IMR-90 (cell line): Measurements from ENCODE around the gene R3HDM2. TPM values are rescaled to one million over a fixed set of nuclear protein-coding genes. Genes with fewer than 3 reads are reported as not detected.

ENCODE experiments used
- ATAC-seq: fragments of 200-7000 bp; cut with Tn5 transposase; 2 replicates; pipeline ENCODE4 v1.9.1; 2020; ENCODE audit warnings: low read depth, mild to moderate bottlenecking, moderate library complexity
- BruUV-seq: library from RNA; stranded (reverse); fragments of 400-500 nt; replicated peaks from 2 replicates; lab custom pipeline; 2021; lab: Mats Ljungman, UMichigan
- CTCF ChIA-PET: fragments of 300-600 bp; formaldehyde crosslinking; extraction: SDS; loops from one replicate; lab custom pipeline; 2021; ENCODE audit warnings: antibody characterized with exemption; lab: Yijun Ruan, JAX
- POLR2A ChIA-PET: fragments of 300-600 bp; sonication (Branson Sonifier 250); formaldehyde crosslinking; loops from one replicate; lab custom pipeline; 2022; ENCODE audit warnings: antibody characterized with exemption; ENCODE audit not compliant: unreplicated experiment; lab: Charles Lee
- DNase-seq: peaks from one replicate; pipeline ENCODE4 v3.0.0; 2013
- H2AFZ ChIP-seq: replicated peaks from 2 replicates; pipeline ENCODE3; 2013; ENCODE audit warnings: low read length, mild to moderate bottlenecking; ENCODE audit not compliant: poor library complexity
- H2AK5ac ChIP-seq: 2 replicates; pipeline ENCODE4 v1.6.1; 2013; ENCODE audit warnings: low read depth, low read length, inconsistent platforms
- H2AK9ac ChIP-seq: replicated peaks from 2 replicates; pipeline ENCODE3; 2013; ENCODE audit warnings: mild to moderate bottlenecking, low read depth, low read length, moderate library complexity; ENCODE audit not compliant: poor library complexity
- H2BK120ac ChIP-seq: 2 replicates; pipeline ENCODE4 v1.6.1; 2013; ENCODE audit warnings: low read depth, low read length, inconsistent platforms
- H2BK15ac ChIP-seq: 3 replicates; pipeline ENCODE4 v1.6.1; 2013; ENCODE audit warnings: low read depth, low read length, inconsistent platforms
- H2BK20ac ChIP-seq: 2 replicates; pipeline ENCODE4 v1.6.1; 2013; ENCODE audit warnings: low read depth, mild to moderate bottlenecking, inconsistent platforms, low read length, moderate library complexity
- H2BK5ac ChIP-seq: 2 replicates; pipeline ENCODE4 v1.6.1; 2013; ENCODE audit warnings: mild to moderate bottlenecking, low read depth, low read length, inconsistent platforms; ENCODE audit not compliant: poor library complexity, severe bottlenecking
- H3K14ac ChIP-seq: replicated peaks from 2 replicates; pipeline ENCODE4 v1.6.1; 2013; ENCODE audit warnings: low read depth, low read length, inconsistent platforms
- H3K18ac ChIP-seq: 2 replicates; pipeline ENCODE4 v1.6.1; 2013; ENCODE audit warnings: low read depth, low read length, control low read depth
- H3K23ac ChIP-seq: 2 replicates; pipeline ENCODE4 v1.6.1; 2013; ENCODE audit warnings: low read depth, low read length, inconsistent platforms
- H3K27ac ChIP-seq: 2 replicates; pipeline ENCODE4 v1.5.1; 2013; ENCODE audit warnings: mild to moderate bottlenecking, control low read depth, low read length; ENCODE audit not compliant: insufficient read depth
- H3K27me3 ChIP-seq: 2 replicates; pipeline ENCODE4 v1.6.1; 2013; ENCODE audit warnings: low read length; ENCODE audit not compliant: control insufficient read depth, insufficient read depth
- H3K36me3 ChIP-seq: 2 replicates; pipeline ENCODE4 v1.6.1; 2013; ENCODE audit warnings: low read length, mixed read lengths; ENCODE audit not compliant: control insufficient read depth, insufficient read depth
- H3K4ac ChIP-seq: 2 replicates; pipeline ENCODE4 v1.6.1; 2013; ENCODE audit warnings: low read depth, low read length, inconsistent platforms
- H3K4me1 ChIP-seq: 2 replicates; pipeline ENCODE4 v1.6.1; 2013; ENCODE audit warnings: low read length, mixed read lengths; ENCODE audit not compliant: control insufficient read depth, insufficient read depth
- H3K4me2 ChIP-seq: 2 replicates; pipeline ENCODE4 v1.6.1; 2013; ENCODE audit warnings: low read depth, mild to moderate bottlenecking, control low read depth, low read length, moderate library complexity
- H3K4me3 ChIP-seq: 2 replicates; pipeline ENCODE4 v1.5.1; 2013; ENCODE audit warnings: low read depth, mild to moderate bottlenecking, control low read depth, low read length, moderate library complexity; ENCODE audit not compliant: insufficient read depth
- H3K56ac ChIP-seq: 2 replicates; pipeline ENCODE4 v1.6.1; 2013; ENCODE audit warnings: low read length, inconsistent platforms; ENCODE audit not compliant: insufficient read depth; ENCODE audit errors: extremely low read depth
- H3K79me1 ChIP-seq, 2 experiments: 2 replicates each; pipeline ENCODE4 v1.6.1; 2013; ENCODE audit warnings: low read length in 2 of 2, inconsistent platforms in 1 of 2, low read depth in 1 of 2
- H3K9ac ChIP-seq: 2 replicates; pipeline ENCODE4 v1.6.1; 2013; ENCODE audit warnings: low read depth, low read length, control low read depth
- H3K9me1 ChIP-seq: 2 replicates; pipeline ENCODE4 v1.6.1; 2013; ENCODE audit warnings: low read length, inconsistent platforms; ENCODE audit not compliant: insufficient read depth
- H3K9me3 ChIP-seq: 2 replicates; pipeline ENCODE4 v1.6.1; 2013; ENCODE audit warnings: low read length; ENCODE audit not compliant: control insufficient read depth, insufficient read depth
- H4K20me1 ChIP-seq: 2 replicates; pipeline ENCODE4 v1.6.1; 2013; ENCODE audit warnings: low read length, inconsistent platforms; ENCODE audit not compliant: insufficient read depth
- H4K5ac ChIP-seq: 2 replicates; pipeline ENCODE4 v1.6.1; 2013; ENCODE audit warnings: mild to moderate bottlenecking, low read depth, low read length, control low read depth
- H4K8ac ChIP-seq, 2 experiments: 2 replicates each; pipeline ENCODE4 v1.6.1; 2013; ENCODE audit warnings: low read depth in 2 of 2, low read length in 2 of 2, control low read depth in 1 of 2, inconsistent platforms in 1 of 2
- H4K91ac ChIP-seq: 2 replicates; pipeline ENCODE4 v1.6.1; 2013; ENCODE audit warnings: low read depth, low read length, inconsistent platforms; ENCODE audit not compliant: insufficient read depth
- BHLHE40 ChIP-seq: fragments of 150-350 bp; IDR thresholded peaks from 2 replicates; pipeline ENCODE4 v1.6.1; 2016; ENCODE audit warnings: mild to moderate bottlenecking, low read depth, low read length
- CHD1 ChIP-seq: IDR thresholded peaks from 2 replicates; pipeline ENCODE4 v1.6.1; 2012; ENCODE audit warnings: low read depth, low read length, improper control_type of control experiment
- ELK1 ChIP-seq: fragments of 150-350 bp; IDR thresholded peaks from 2 replicates; pipeline ENCODE4 v1.6.1; 2016; ENCODE audit warnings: low read depth, mild to moderate bottlenecking, low read length, moderate library complexity, borderline replicate concordance
- FOS ChIP-seq: fragments of 150-350 bp; IDR thresholded peaks from 2 replicates; pipeline ENCODE4 v1.6.1; 2016; ENCODE audit warnings: low read depth, low read length
- MAFK ChIP-seq: IDR thresholded peaks from 2 replicates; pipeline ENCODE4 v1.6.1; 2012; ENCODE audit warnings: low read depth, low read length, improper control_type of control experiment
- NFE2L2 ChIP-seq: fragments of 150-350 bp; IDR thresholded peaks from 2 replicates; pipeline ENCODE4 v1.6.1; 2016; ENCODE audit warnings: low read depth, mild to moderate bottlenecking, low read length
- POLR2A ChIP-seq: IDR thresholded peaks from 2 replicates; pipeline ENCODE4 v1.6.1; 2012; ENCODE audit warnings: mild to moderate bottlenecking, low read depth, low read length
- RAD21 ChIP-seq: IDR thresholded peaks from 2 replicates; pipeline ENCODE4 v1.6.1; 2012; ENCODE audit warnings: low read length, improper control_type of control experiment
- WGBS, 2 experiments: methylation state at CpG; one replicate each; pipeline versions ENCODE4 v1.1.5 to v1.1.7; 2013; ENCODE audit warnings: missing lambda C conversion rate in 2 of 2; ENCODE audit not compliant: insufficient read length in 1 of 2; ENCODE audit errors: extremely low coverage in 2 of 2; 5-methylcytosine and 5-hydroxymethylcytosine counted together
- dilution Hi-C: fragments of 300-500 bp; cut with HindIII; formaldehyde crosslinking; loops from one replicate; pipeline ENCODE4 v1.14.3; 2018; ENCODE audit warnings: low sequenced_read_pairs; ENCODE audit not compliant: unreplicated experiment
- in situ Hi-C: fragments of 300-500 bp; cut with MboI; formaldehyde crosslinking; loops from 3 replicates; pipeline ENCODE4 v1.14.3; 2019; ENCODE audit warnings: low sequenced_read_pairs, inconsistent platforms, mixed read lengths
- intact Hi-C: fragments of 100-400 bp; cut with micrococcal nuclease; formaldehyde crosslinking; loops from 2 replicates; pipeline ENCODE4 v1.10.0; 2022
- polyA plus RNA-seq, 3 experiments: library from polyadenylated mRNA; depleted of rRNA; stranded (reverse); fragments of >200 nt; gene quantifications; 2 replicates each; pipeline ENCODE4 v1.2.3, GENCODE V29; 2012; ENCODE audit warnings: low replicate concordance in 1 of 3
- total RNA-seq: library from RNA; depleted of rRNA; stranded (reverse); fragments of >200 nt; gene quantifications from 2 replicates; pipeline ENCODE4 v1.2.3, GENCODE V29; 2012
- TF ChIP-seq, protein P1 (sequence below): fragments of 150-350 bp; IDR thresholded peaks from 2 replicates; pipeline ENCODE4 v1.6.1; 2017; ENCODE audit warnings: mild to moderate bottlenecking, antibody characterized with exemption, low read length, low read depth

R3HDM2 gene
- total and polyA plus RNA-seq, 2 of the 4 experiments (the other 2 are of a cell fraction) = 7.5 to 28.4 TPM

DNA sequence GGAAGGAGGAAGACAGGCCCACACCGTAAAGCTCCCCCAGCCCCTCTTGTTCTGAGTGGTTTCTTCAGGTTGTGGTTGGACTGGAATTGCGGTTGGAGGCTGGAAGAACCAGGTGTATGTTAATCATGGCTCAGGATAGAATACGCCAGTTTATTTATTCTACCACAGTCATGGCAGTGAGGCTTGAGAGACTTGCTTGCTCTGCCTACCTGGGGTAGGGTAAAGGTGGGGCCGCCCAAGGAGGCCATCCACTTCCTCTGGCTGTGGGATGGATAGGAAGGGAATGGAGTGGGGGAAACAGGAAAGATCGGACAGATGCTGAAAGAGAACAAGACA, 193.3 kb downstream of the R3HDM2 start:
- Histone ChIP-seq H3K56ac (no peak overlapping the region), H2BK120ac (no peak overlapping the region), H3K4me1 (peaks cover 12% of the 10 kb centered on the region)

More for the DNA sequence above, 193.3 kb downstream of the R3HDM2 start:
- DNase-seq (no peak), ATAC-seq (no peak)
- WGBS, 2 experiments = no CpG with 5 or more reads among the region's 5 CpGs
- peaks cover 6% of the 10 kb centered on the region; the same call in 1 of the 2 replicates for H3K27me3 ChIP-seq
- H2BK15ac ChIP-seq = no peak overlapping the region
- H3K4me2 ChIP-seq = no peak overlapping the region
- peak overlapping the region; percentile 11 for H2AK9ac ChIP-seq
- POLR2A ChIA-PET = no interaction called here
- CTCF ChIA-PET = no interaction called here
- no peak overlapping the region for H2AK5ac ChIP-seq
- H3K79me1 ChIP-seq = peaks cover 5 to 28% of the 10 kb centered on the region in 2 experiments
- no peaks in the 10 kb centered on the region for H3K9me3 ChIP-seq
- BruUV-seq = no TSS peak
- in situ Hi-C loops = no loop called here
- no peak overlapping the region for H4K91ac ChIP-seq
- H3K9ac ChIP-seq = no peak overlapping the region
- peaks cover 26% of the 10 kb centered on the region for H3K36me3 ChIP-seq
- no peak overlapping the region for H3K4ac ChIP-seq
- H4K8ac ChIP-seq = no peak overlapping the region
- H2BK5ac ChIP-seq = no peak overlapping the region
- no peak overlapping the region for H3K18ac ChIP-seq
- H4K5ac ChIP-seq = no peak overlapping the region
- H3K4me3 ChIP-seq = no peak overlapping the region
- dilution Hi-C loops = no loop called here
- no peak overlapping the region for H3K14ac ChIP-seq
- no peak overlapping the region for H2BK20ac ChIP-seq
- H3K27ac ChIP-seq = no peak overlapping the region
- TF ChIP-seq BHLHE40 (no peak), MAFK (no peak), POLR2A (no peak), ELK1 (no peak), FOS (no peak), NFE2L2 (no peak), RAD21 (no peak), CHD1 (no peak)
- TF ChIP-seq, protein P1, sequence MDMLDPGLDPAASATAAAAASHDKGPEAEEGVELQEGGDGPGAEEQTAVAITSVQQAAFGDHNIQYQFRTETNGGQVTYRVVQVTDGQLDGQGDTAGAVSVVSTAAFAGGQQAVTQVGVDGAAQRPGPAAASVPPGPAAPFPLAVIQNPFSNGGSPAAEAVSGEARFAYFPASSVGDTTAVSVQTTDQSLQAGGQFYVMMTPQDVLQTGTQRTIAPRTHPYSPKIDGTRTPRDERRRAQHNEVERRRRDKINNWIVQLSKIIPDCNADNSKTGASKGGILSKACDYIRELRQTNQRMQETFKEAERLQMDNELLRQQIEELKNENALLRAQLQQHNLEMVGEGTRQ = no peak
- no peak overlapping the region for H2AFZ ChIP-seq
- H3K23ac ChIP-seq = no peak overlapping the region
- intact Hi-C loops = loop anchor here (5.0 kb wide), 1 partner anchor 170 kb away; no protein-coding TSS in a partner anchor
- H3K9me1 ChIP-seq = peaks cover 7% of the 10 kb centered on the region; the same call in 1 of the 2 replicates
- H4K20me1 ChIP-seq = peaks cover 35% of the 10 kb centered on the region; the same call in 1 of the 2 replicates
